Activated CD4-positive, alpha-beta T cell treated with anti-CD3 and anti-CD28 coated beads, Interleukin-2, amount 10 ng/mL, durations not matched to agents 24 days and 14 days (primary cell): Measurements from ENCODE around the gene ANKRD16. TPM values are rescaled to one million over a fixed set of nuclear protein-coding genes. Genes with fewer than 3 reads are reported as not detected.
"Not testable (repeated sequence)": the region's sequence is repeated elsewhere in the genome, so short reads cannot be mapped to it uniquely, and the experiment has no call there.

ENCODE experiments used
- DNase-seq: peaks from one replicate; pipeline ENCODE4 v3.0.0; 2022
- H3K27ac Mint-ChIP-seq: one replicate; pipeline ENCODE4 v1.8.0; 2022; ENCODE audit warnings: mild to moderate bottlenecking, mixed read lengths
- H3K27me3 Mint-ChIP-seq: one replicate; pipeline ENCODE4 v1.8.0; 2022; ENCODE audit warnings: mixed read lengths
- H3K36me3 Mint-ChIP-seq: one replicate; pipeline ENCODE4 v1.8.0; 2022; ENCODE audit warnings: low read depth, mild to moderate bottlenecking, mixed read lengths
- H3K4me1 Mint-ChIP-seq: one replicate; pipeline ENCODE4 v1.8.0; 2021; ENCODE audit warnings: mixed read lengths
- H3K4me3 Mint-ChIP-seq: one replicate; pipeline ENCODE4 v1.8.0; 2022; ENCODE audit warnings: mild to moderate bottlenecking, moderate library complexity, mixed read lengths
- H3K9me3 Mint-ChIP-seq: one replicate; pipeline ENCODE4 v1.8.0; 2021; ENCODE audit warnings: mixed read lengths
- intact Hi-C: fragments of 100-400 bp; cut with micrococcal nuclease; formaldehyde crosslinking; loops from one replicate; pipeline ENCODE4 v1.15.1; 2023
- total RNA-seq: library from RNA; stranded (reverse); gene quantifications from 2 replicates; pipeline ENCODE4 v1.2.3, GENCODE V29; 2022

ANKRD16 gene
- total RNA-seq, 1 donor from 2014 or later, result 12.2 TPM

GRCh38 chr10:5885619-5886018, 4.1 kb downstream of the ANKRD16 start:
- Mint-ChIP-seq H3K27ac (no peak overlapping the region), H3K4me3 (no peak overlapping the region), H3K9me3 (no peaks in the 10 kb centered on the region), H3K36me3 (peaks cover 47% of the 10 kb centered on the region), H3K4me1 (peaks cover 17% of the 10 kb centered on the region), H3K27me3 (no peaks in the 10 kb centered on the region)
- intact Hi-C loops, result loop anchor here (5.0 kb wide), 2 partner anchors 167 to 193 kb away; no protein-coding TSS in a partner anchor
- no peak for DNase-seq

GRCh38 chr10:5882961-5883360, 6.7 kb downstream of the ANKRD16 start:
- Mint-ChIP-seq H3K9me3 (no peaks in the 10 kb centered on the region), H3K27me3 (no peaks in the 10 kb centered on the region), H3K36me3 (peaks cover 52% of the 10 kb centered on the region), H3K27ac (no peak overlapping the region), H3K4me3 (no peak overlapping the region), H3K4me1 (peaks cover 7% of the 10 kb centered on the region)
- intact Hi-C loops, result no loop called here
- no peak for DNase-seq

- DNase-seq, intact Hi-C loops, H3K4me1 Mint-ChIP-seq, H3K27me3 Mint-ChIP-seq, H3K27ac Mint-ChIP-seq, H3K9me3 Mint-ChIP-seq, H3K4me3 Mint-ChIP-seq: not testable (repeated sequence)
- peaks cover 27% of the 10 kb centered on the region for H3K36me3 Mint-ChIP-seq
These were observed 12.7 kb downstream of the ANKRD16 start for GRCh38 chr10:5877041-5877440.

- DNase-seq, result no peak
- H3K36me3 Mint-ChIP-seq, result peaks cover 25% of the 10 kb centered on the region
- H3K27me3 Mint-ChIP-seq, result no peaks in the 10 kb centered on the region
- no peaks in the 10 kb centered on the region for H3K9me3 Mint-ChIP-seq
- no peak overlapping the region for H3K4me3 Mint-ChIP-seq
- no peak overlapping the region for H3K27ac Mint-ChIP-seq
- intact Hi-C loops, result no loop called here
- peaks cover 5% of the 10 kb centered on the region for H3K4me1 Mint-ChIP-seq
These were observed 13.4 kb downstream of the ANKRD16 start for GRCh38 chr10:5876181-5876768.

- no peak overlapping the region for H3K27ac Mint-ChIP-seq
- H3K9me3 Mint-ChIP-seq, result peaks cover 2% of the 10 kb centered on the region
- peaks cover 23% of the 10 kb centered on the region for H3K36me3 Mint-ChIP-seq
- peak overlapping the region; percentile 39 for H3K4me3 Mint-ChIP-seq
- intact Hi-C loops, result loop anchor here (1.0 to 5.0 kb wide), 3 partner anchors 60 to 245 kb away; partner anchors contain the start of gene GDI2
- DNase-seq, result peak; percentile 91
- no peaks in the 10 kb centered on the region for H3K27me3 Mint-ChIP-seq
- peaks cover 5% of the 10 kb centered on the region for H3K4me1 Mint-ChIP-seq
These were observed 16.1 kb downstream of the ANKRD16 start for GRCh38 chr10:5873515-5873995.

- no peak for DNase-seq
- Mint-ChIP-seq H3K4me1 (peaks cover 7% of the 10 kb centered on the region), H3K4me3 (no peak overlapping the region), H3K9me3 (peaks cover 4% of the 10 kb centered on the region), H3K36me3 (peaks cover 14% of the 10 kb centered on the region), H3K27ac (no peak overlapping the region), H3K27me3 (no peaks in the 10 kb centered on the region)
- intact Hi-C loops, result loop anchor here (5.0 kb wide), 1 partner anchor 184 kb away; no protein-coding TSS in a partner anchor
These were observed 18.1 kb downstream of the ANKRD16 start for GRCh38 chr10:5871596-5871995.

- peaks cover 4% of the 10 kb centered on the region for H3K9me3 Mint-ChIP-seq
- H3K27ac Mint-ChIP-seq, result no peak overlapping the region
- no peak for DNase-seq
- peaks cover 10% of the 10 kb centered on the region for H3K4me1 Mint-ChIP-seq
- intact Hi-C loops, result no loop called here
- peaks cover 4% of the 10 kb centered on the region for H3K36me3 Mint-ChIP-seq
- H3K4me3 Mint-ChIP-seq, result no peak overlapping the region
- no peaks in the 10 kb centered on the region for H3K27me3 Mint-ChIP-seq
These were observed 20.5 kb downstream of the ANKRD16 start for GRCh38 chr10:5869156-5869555.

- DNase-seq, H3K27me3 Mint-ChIP-seq, H3K4me3 Mint-ChIP-seq, H3K9me3 Mint-ChIP-seq, H3K27ac Mint-ChIP-seq, intact Hi-C loops, H3K4me1 Mint-ChIP-seq, H3K36me3 Mint-ChIP-seq: not testable (repeated sequence)
These were observed 21.3 kb downstream of the ANKRD16 start for GRCh38 chr10:5868383-5868782.

GRCh38 chr10:5867091-5867615, 22.5 kb downstream of the ANKRD16 start:
- H3K4me1 Mint-ChIP-seq, H3K27ac Mint-ChIP-seq, H3K4me3 Mint-ChIP-seq, H3K9me3 Mint-ChIP-seq, H3K27me3 Mint-ChIP-seq, intact Hi-C loops, DNase-seq, H3K36me3 Mint-ChIP-seq: not testable (repeated sequence)

- H3K27ac Mint-ChIP-seq, intact Hi-C loops, H3K4me1 Mint-ChIP-seq, H3K9me3 Mint-ChIP-seq, H3K27me3 Mint-ChIP-seq, DNase-seq, H3K36me3 Mint-ChIP-seq: not testable (repeated sequence)
- peak overlapping the region; percentile 1 for H3K4me3 Mint-ChIP-seq
These were observed 23.1 kb downstream of the ANKRD16 start for GRCh38 chr10:5866451-5867081.

GRCh38 chr10:5862981-5863685, 26.6 kb downstream of the ANKRD16 start:
- DNase-seq, H3K27me3 Mint-ChIP-seq, H3K9me3 Mint-ChIP-seq, H3K27ac Mint-ChIP-seq, H3K4me3 Mint-ChIP-seq, intact Hi-C loops, H3K4me1 Mint-ChIP-seq, H3K36me3 Mint-ChIP-seq: not testable (repeated sequence)

- peaks cover 5% of the 10 kb centered on the region for H3K4me1 Mint-ChIP-seq
- intact Hi-C loops, result no loop called here
- H3K9me3 Mint-ChIP-seq, result no peaks in the 10 kb centered on the region
- peaks cover 2% of the 10 kb centered on the region for H3K36me3 Mint-ChIP-seq
- no peak overlapping the region for H3K4me3 Mint-ChIP-seq
- H3K27ac Mint-ChIP-seq, result no peak overlapping the region
- DNase-seq, result no peak
- H3K27me3 Mint-ChIP-seq, result no peaks in the 10 kb centered on the region
These were observed 27.2 kb downstream of the ANKRD16 start for GRCh38 chr10:5862360-5862961.

GRCh38 chr10:5860066-5860465, 29.6 kb downstream of the ANKRD16 start:
- no peaks in the 10 kb centered on the region for H3K4me1 Mint-ChIP-seq
- H3K27ac Mint-ChIP-seq, result no peak overlapping the region
- intact Hi-C loops, result no loop called here
- H3K4me3 Mint-ChIP-seq, result no peak overlapping the region
- peaks cover 2% of the 10 kb centered on the region for H3K36me3 Mint-ChIP-seq
- no peaks in the 10 kb centered on the region for H3K9me3 Mint-ChIP-seq
- no peak for DNase-seq
- peaks cover 2% of the 10 kb centered on the region for H3K27me3 Mint-ChIP-seq

- H3K27me3 Mint-ChIP-seq, result peaks cover 2% of the 10 kb centered on the region
- no peaks in the 10 kb centered on the region for H3K9me3 Mint-ChIP-seq
- intact Hi-C loops, result no loop called here
- peaks cover 2% of the 10 kb centered on the region for H3K36me3 Mint-ChIP-seq
- H3K27ac Mint-ChIP-seq, result no peak overlapping the region
- no peak overlapping the region for H3K4me3 Mint-ChIP-seq
- DNase-seq, result no peak
- no peaks in the 10 kb centered on the region for H3K4me1 Mint-ChIP-seq
These were observed 30.9 kb downstream of the ANKRD16 start for GRCh38 chr10:5858811-5859210.
